ENCODE measurements around the gene GPR160. TPM values are rescaled to one million over a fixed set of nuclear protein-coding genes. Genes with fewer than 3 reads are reported as not detected.

GPR160 gene
- total RNA-seq, 1 donor from 2014 or later: 1.3 TPM

DNA sequence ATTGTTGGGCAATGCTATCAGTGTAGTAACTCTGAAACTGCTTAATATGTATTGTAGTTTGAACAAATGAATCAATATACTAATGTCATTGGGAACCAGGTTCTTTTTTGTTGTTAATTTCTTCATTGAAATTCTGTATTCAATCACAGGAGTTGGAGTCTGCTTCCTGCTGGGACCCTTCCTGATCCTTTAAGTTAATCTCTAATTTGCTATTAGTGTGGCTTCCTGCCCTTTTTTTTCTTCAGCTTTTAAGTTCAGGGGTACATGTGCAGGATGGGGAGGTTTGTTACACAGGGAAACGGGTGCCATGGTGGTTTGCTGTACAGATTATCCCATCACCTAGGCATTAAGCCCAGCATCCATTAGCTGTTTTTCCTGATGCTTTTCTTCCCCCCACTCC, 21.7 kb downstream of the GPR160 start:
- no peaks in the 10 kb centered on the region for H3K36me3 ChIP-seq (ENCODE audit: control insufficient read depth, insufficient read depth, low read length)
- TF ChIP-seq, protein P1, sequence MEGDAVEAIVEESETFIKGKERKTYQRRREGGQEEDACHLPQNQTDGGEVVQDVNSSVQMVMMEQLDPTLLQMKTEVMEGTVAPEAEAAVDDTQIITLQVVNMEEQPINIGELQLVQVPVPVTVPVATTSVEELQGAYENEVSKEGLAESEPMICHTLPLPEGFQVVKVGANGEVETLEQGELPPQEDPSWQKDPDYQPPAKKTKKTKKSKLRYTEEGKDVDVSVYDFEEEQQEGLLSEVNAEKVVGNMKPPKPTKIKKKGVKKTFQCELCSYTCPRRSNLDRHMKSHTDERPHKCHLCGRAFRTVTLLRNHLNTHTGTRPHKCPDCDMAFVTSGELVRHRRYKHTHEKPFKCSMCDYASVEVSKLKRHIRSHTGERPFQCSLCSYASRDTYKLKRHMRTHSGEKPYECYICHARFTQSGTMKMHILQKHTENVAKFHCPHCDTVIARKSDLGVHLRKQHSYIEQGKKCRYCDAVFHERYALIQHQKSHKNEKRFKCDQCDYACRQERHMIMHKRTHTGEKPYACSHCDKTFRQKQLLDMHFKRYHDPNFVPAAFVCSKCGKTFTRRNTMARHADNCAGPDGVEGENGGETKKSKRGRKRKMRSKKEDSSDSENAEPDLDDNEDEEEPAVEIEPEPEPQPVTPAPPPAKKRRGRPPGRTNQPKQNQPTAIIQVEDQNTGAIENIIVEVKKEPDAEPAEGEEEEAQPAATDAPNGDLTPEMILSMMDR (IDR thresholded peaks at IDR 0.05; ENCODE audit: insufficient read depth, low read length, severe bottlenecking): no peak
- DNase-seq (ENCODE audit: low read depth): no peak
- no peak overlapping the region for H3K4me3 ChIP-seq (ENCODE audit: low read depth, low read length)
- FAIRE-seq: no peak
- no peaks in the 10 kb centered on the region for H3K27me3 ChIP-seq (ENCODE audit: control insufficient read depth, insufficient read depth, low read length)

DNA sequence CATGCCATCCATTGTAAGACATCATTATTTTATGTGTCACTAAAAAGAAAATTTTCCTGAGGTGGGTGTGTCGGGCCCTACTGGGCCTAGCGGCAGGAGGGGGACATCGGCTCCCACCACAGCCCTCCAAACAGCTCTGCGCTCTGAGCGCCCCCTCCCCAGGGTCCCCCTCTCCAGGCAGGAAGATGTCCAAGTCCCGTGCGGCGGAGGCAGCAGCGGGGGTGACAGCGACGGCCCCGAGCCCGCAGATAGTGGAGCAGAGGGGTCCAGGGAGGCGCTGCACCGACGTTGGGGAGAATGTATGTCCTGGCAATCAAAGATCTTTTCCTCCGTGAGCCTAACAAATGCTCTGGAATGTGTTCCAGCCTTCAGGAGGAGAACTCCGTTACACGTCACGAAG, 24.3 kb downstream of the GPR160 start:
- DNase-seq (ENCODE audit: low read depth): no peak
- Histone ChIP-seq H3K4me3 (ENCODE audit: low read depth, low read length) (no peak overlapping the region), H3K27me3 (ENCODE audit: control insufficient read depth, insufficient read depth, low read length) (no peaks in the 10 kb centered on the region), H3K36me3 (ENCODE audit: control insufficient read depth, insufficient read depth, low read length) (no peaks in the 10 kb centered on the region)
- FAIRE-seq: no peak
- TF ChIP-seq, protein P1 (IDR thresholded peaks at IDR 0.05; ENCODE audit: insufficient read depth, low read length, severe bottlenecking): no peak

DNA sequence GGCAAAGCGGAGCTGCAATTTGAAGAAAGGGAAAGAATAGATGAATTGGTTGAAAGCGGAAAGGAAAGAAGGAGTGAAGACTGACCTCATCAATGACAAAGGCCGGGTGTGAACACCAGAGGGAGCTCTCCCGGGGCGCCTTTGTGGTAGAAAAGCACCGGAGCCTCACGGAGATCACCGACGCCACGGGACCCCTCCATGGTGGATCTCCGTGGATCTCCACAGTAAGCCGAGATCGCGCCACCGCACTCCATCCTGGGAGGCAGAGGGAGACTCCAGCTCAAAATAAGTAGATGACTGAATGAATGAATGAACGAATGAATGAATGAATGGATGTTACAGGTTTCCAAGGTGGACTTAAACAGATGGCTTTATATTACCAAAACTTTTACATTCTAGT, 25.0 kb downstream of the GPR160 start:
- no peak for DNase-seq (ENCODE audit: low read depth)

DNA sequence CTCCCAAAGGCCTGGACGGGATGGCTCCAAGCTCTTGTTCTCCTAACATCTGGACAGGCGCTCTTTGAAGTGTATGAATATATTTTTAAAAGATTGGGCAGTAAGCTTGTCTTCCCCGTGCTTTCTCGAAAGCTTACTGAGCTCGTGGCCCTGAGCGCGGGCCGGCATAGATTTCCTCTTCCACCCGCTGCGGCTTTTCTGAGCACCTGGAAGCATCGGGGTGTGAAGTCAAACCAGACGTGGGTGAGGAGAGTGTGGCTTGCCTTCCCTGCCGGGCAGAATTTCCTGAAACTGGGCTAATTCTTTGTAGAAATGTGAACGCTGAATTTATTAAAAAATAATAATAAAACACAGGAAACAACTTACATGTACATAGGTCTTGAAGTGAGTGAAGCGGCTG, 25.9 kb downstream of the GPR160 start:
- DNase-seq (ENCODE audit: low read depth): no peak
- H3K36me3 ChIP-seq (ENCODE audit: control insufficient read depth, insufficient read depth, low read length): no peaks in the 10 kb centered on the region
- FAIRE-seq: no peak
- TF ChIP-seq, protein P1 (IDR thresholded peaks at IDR 0.05; ENCODE audit: insufficient read depth, low read length, severe bottlenecking): no peak
- no peaks in the 10 kb centered on the region for H3K27me3 ChIP-seq (ENCODE audit: control insufficient read depth, insufficient read depth, low read length)
- H3K4me3 ChIP-seq (ENCODE audit: low read depth, low read length): no peak overlapping the region

More for the DNA sequence above, 25.0 kb downstream of the GPR160 start:
- TF ChIP-seq, protein P1 (IDR thresholded peaks at IDR 0.05; ENCODE audit: insufficient read depth, low read length, severe bottlenecking): no peak
- Histone ChIP-seq H3K36me3 (ENCODE audit: control insufficient read depth, insufficient read depth, low read length) (no peaks in the 10 kb centered on the region), H3K4me3 (ENCODE audit: low read depth, low read length) (no peak overlapping the region), H3K27me3 (ENCODE audit: control insufficient read depth, insufficient read depth, low read length) (no peaks in the 10 kb centered on the region)
- FAIRE-seq: no peak

DNA sequence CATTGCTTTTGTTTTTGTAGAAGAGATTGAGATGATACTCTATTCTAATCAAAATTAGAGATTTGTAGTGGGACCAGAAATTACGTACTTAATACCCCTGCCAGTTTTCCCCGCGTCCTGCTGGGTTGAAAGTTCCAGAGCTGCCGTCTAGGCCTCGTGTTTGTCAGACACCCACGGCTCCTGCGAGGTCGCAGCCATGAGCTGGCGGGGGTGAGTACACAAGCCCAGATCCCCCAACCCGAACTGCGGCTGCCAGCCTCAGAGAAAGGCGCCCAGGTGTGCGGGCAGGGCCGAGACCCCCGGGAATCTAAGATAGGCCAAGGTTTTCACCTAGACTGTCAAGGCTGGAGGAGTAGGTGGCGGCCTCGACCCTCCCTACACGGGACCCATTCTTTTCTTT, 26.3 kb downstream of the GPR160 start:
- Histone ChIP-seq H3K4me3 (ENCODE audit: low read depth, low read length) (no peak overlapping the region), H3K27me3 (ENCODE audit: control insufficient read depth, insufficient read depth, low read length) (no peaks in the 10 kb centered on the region), H3K36me3 (ENCODE audit: control insufficient read depth, insufficient read depth, low read length) (no peaks in the 10 kb centered on the region)
- no peak for FAIRE-seq
- no peak for DNase-seq (ENCODE audit: low read depth)
- TF ChIP-seq, protein P1 (IDR thresholded peaks at IDR 0.05; ENCODE audit: insufficient read depth, low read length, severe bottlenecking): no peak

DNA sequence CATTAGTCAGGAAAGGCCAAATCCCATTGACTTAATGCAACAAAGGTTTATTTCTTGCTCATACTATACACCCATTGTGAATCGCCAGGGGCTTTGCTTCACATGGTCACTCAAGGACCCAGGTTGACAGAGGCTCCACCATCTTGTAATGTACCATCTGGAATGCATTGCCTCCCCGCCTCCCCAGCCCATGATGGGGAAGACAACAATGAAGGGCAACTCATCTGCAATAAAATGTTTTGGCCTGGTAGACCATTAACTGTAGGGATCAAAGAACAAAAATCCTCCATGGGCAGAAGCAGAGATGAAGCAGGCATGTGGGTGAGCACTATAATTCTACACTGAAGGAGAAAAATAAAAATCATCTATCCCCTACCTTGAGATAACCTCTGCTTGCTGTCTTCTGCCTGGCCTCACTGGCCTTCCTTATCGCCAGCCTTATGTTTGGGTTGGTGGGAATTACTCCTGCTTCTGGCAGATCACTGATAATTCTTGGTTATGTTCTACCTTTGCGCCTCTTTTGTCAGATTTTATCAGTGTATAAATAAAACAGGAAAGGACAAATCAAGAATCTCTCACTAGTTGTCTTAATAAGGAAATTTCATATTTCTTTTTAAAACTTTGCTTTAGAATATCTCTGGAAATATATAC, 37.8 kb downstream of the GPR160 start:
- FAIRE-seq (no peak), DNase-seq (ENCODE audit: low read depth) (no peak)
- no peaks in the 10 kb centered on the region for H3K36me3 ChIP-seq (ENCODE audit: control insufficient read depth, insufficient read depth, low read length)
- H3K27me3 ChIP-seq (ENCODE audit: control insufficient read depth, insufficient read depth, low read length): no peaks in the 10 kb centered on the region
- TF ChIP-seq, protein P1 (IDR thresholded peaks at IDR 0.05; ENCODE audit: insufficient read depth, low read length, severe bottlenecking): no peak
- H3K4me3 ChIP-seq (ENCODE audit: low read depth, low read length): no peak overlapping the region
